Neuronal stem cell (in vitro differentiated cells): ENCODE results near the gene ME2.

Source experiments
- DNase-seq: peaks from one replicate; pipeline ENCODE4 v3.0.0-alpha.2; 2013; ENCODE audit warnings: low spot score
- H2AFZ ChIP-seq: one replicate; pipeline ENCODE4 v1.6.1; 2013; ENCODE audit warnings: mild to moderate bottlenecking, low read length, inconsistent platforms
- H2AK5ac ChIP-seq: 2 replicates; pipeline ENCODE4 v1.6.1; 2013; ENCODE audit warnings: low read depth, mild to moderate bottlenecking, inconsistent platforms, low read length, moderate library complexity, mixed read lengths
- H2BK120ac ChIP-seq: 2 replicates; pipeline ENCODE4 v1.6.1; 2013; ENCODE audit warnings: low read depth, mild to moderate bottlenecking, inconsistent platforms, low read length, moderate library complexity, mixed read lengths
- H2BK12ac ChIP-seq: one replicate; pipeline ENCODE4 v1.6.1; 2013; ENCODE audit warnings: low read length, inconsistent platforms
- H2BK15ac ChIP-seq: 2 replicates; pipeline ENCODE4 v1.6.1; 2013; ENCODE audit warnings: mild to moderate bottlenecking, low read length, inconsistent platforms, mixed read lengths
- H2BK5ac ChIP-seq: one replicate; pipeline ENCODE4 v1.6.1; 2013; ENCODE audit warnings: inconsistent platforms, mild to moderate bottlenecking, low read length, moderate library complexity
- H3K14ac ChIP-seq: one replicate; pipeline ENCODE4 v1.6.1; 2013; ENCODE audit warnings: low read length, inconsistent platforms
- H3K18ac ChIP-seq: 2 replicates; pipeline ENCODE4 v1.6.1; 2013; ENCODE audit warnings: low read length, inconsistent platforms
- H3K23ac ChIP-seq: 2 replicates; pipeline ENCODE4 v1.6.1; 2013; ENCODE audit warnings: low read depth, mild to moderate bottlenecking, mixed read lengths, low read length, inconsistent platforms; ENCODE audit not compliant: poor library complexity
- H3K27ac ChIP-seq: replicated peaks from 3 replicates; pipeline ENCODE4 v1.5.1; 2013; ENCODE audit warnings: low read length, inconsistent platforms
- H3K27me3 ChIP-seq, 3 experiments: 2 replicates each; pipeline ENCODE4 v1.6.1; 2013; ENCODE audit warnings: low read length in 3 of 3, mild to moderate bottlenecking in 2 of 3, inconsistent platforms in 1 of 3, low read depth in 1 of 3, mixed read lengths in 1 of 3, moderate library complexity in 1 of 3; ENCODE audit not compliant: control insufficient read depth in 3 of 3, insufficient read depth in 3 of 3
- H3K36me3 ChIP-seq, 2 donors: replicated peaks in 1 of 2; 2 replicates each; pipeline ENCODE4 v1.6.1; 2013; ENCODE audit warnings: low read length in 2 of 2; ENCODE audit not compliant: control insufficient read depth in 2 of 2, insufficient read depth in 2 of 2
- H3K4ac ChIP-seq: 2 replicates; pipeline ENCODE4 v1.6.1; 2013; ENCODE audit warnings: inconsistent platforms, mild to moderate bottlenecking, low read length, moderate library complexity
- H3K4me1 ChIP-seq, 2 donors: 1 replicate in 1 of 2; 2 replicates in 1 of 2; pipeline ENCODE4 v1.6.1; 2013; ENCODE audit warnings: low read length in 2 of 2, low read depth in 1 of 2; ENCODE audit not compliant: control insufficient read depth in 2 of 2, insufficient read depth in 1 of 2
- H3K4me2 ChIP-seq: one replicate; pipeline ENCODE4 v1.6.1; 2013; ENCODE audit warnings: mild to moderate bottlenecking, low read length, inconsistent platforms; ENCODE audit not compliant: insufficient read depth, poor library complexity, severe bottlenecking
- H3K4me3 ChIP-seq, 2 donors: 2 replicates each; pipeline ENCODE4 v1.5.1; 2013; ENCODE audit warnings: low read length in 2 of 2, mild to moderate bottlenecking in 2 of 2, inconsistent platforms in 1 of 2, moderate library complexity in 1 of 2
- H3K79me1 ChIP-seq: one replicate; pipeline ENCODE4 v1.6.1; 2013; ENCODE audit warnings: low read depth, mild to moderate bottlenecking, inconsistent platforms, low read length, moderate library complexity
- H3K9ac ChIP-seq: one replicate; pipeline ENCODE4 v1.6.1; 2013; ENCODE audit warnings: mild to moderate bottlenecking, low read depth, low read length, inconsistent platforms; ENCODE audit not compliant: poor library complexity
- H3K9me3 ChIP-seq, 2 donors: replicated peaks in 1 of 2; 2 replicates each; pipeline versions ENCODE3 to v1.6.1; 2013; ENCODE audit warnings: low read length in 2 of 2, mild to moderate bottlenecking in 2 of 2, inconsistent platforms in 1 of 2, low read depth in 1 of 2, mixed read lengths in 1 of 2, moderate library complexity in 1 of 2; ENCODE audit not compliant: control insufficient read depth in 2 of 2, insufficient read depth in 1 of 2
- H4K8ac ChIP-seq: one replicate; pipeline ENCODE4 v1.6.1; 2013; ENCODE audit warnings: low read depth, mild to moderate bottlenecking, inconsistent platforms, low read length, moderate library complexity
- H4K91ac ChIP-seq: one replicate; pipeline ENCODE4 v1.6.1; 2013; ENCODE audit warnings: low read length, low read depth, mild to moderate bottlenecking, inconsistent platforms; ENCODE audit not compliant: poor library complexity
- WGBS, 2 donors: extraction: QIAGEN DNeasy Blood & Tissue Kit; methylation state at CpG; one replicate each; pipeline ENCODE4 v1.1.7; 2013; ENCODE audit warnings: missing lambda C conversion rate in 2 of 2, mixed read lengths in 1 of 2; ENCODE audit not compliant: insufficient read length in 2 of 2, insufficient replicate concordance in 1 of 2; ENCODE audit errors: extremely low coverage in 2 of 2; 5-methylcytosine and 5-hydroxymethylcytosine counted together

ME2 gene

GRCh38 chr18:50926521-50926920, 47.6 kb downstream of the ME2 start:
- H3K4me1 ChIP-seq, result no peaks in the 10 kb centered on the region
- H2BK5ac ChIP-seq, result no peak overlapping the region
- no peak overlapping the region for H2AFZ ChIP-seq
- no peak overlapping the region for H2BK120ac ChIP-seq
- H3K27ac ChIP-seq, result no peak overlapping the region
- H2BK15ac ChIP-seq, result no peak overlapping the region
- no peaks in the 10 kb centered on the region for H3K27me3 ChIP-seq
- no peak overlapping the region for H3K9ac ChIP-seq
- peaks cover 8 to 99% of the 10 kb centered on the region in 2 donors for H3K36me3 ChIP-seq
- H3K79me1 ChIP-seq, result no peaks in the 10 kb centered on the region
- peaks cover 1 to 52% of the 10 kb centered on the region in 2 donors for H3K9me3 ChIP-seq
- H3K4me2 ChIP-seq, result no peak overlapping the region
- H3K4me3 ChIP-seq, result no peak overlapping the region
- H3K14ac ChIP-seq, result no peak overlapping the region
- H4K8ac ChIP-seq, result no peak overlapping the region
- no peak overlapping the region for H2BK12ac ChIP-seq
- no peak overlapping the region for H3K18ac ChIP-seq
- no peak overlapping the region for H2AK5ac ChIP-seq
- H4K91ac ChIP-seq, result no peak overlapping the region
- no peak overlapping the region for H3K4ac ChIP-seq
- DNase-seq, result no peak
- no peak overlapping the region for H3K23ac ChIP-seq

DNA sequence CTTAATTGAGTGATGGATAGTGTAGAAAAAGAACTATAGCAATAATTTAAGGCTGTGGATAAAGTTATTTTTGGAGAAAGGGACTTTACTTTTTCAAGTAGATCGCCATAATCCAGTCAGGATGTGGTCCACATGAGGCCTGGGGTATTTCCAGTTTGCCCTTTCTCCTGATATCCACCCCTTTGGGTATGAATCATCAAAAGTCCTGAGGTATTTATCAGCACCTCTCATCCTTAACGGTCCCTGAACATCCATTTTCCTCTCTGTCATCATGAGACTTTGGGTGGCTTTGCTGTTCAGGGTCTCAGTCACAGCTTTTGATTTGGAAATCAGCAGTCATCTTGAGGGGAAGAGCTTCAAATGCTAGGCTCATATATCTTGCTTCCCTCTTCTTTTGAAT, 49.6 kb downstream of the ME2 start:
- Histone ChIP-seq H2BK5ac (no peak overlapping the region), H2BK12ac (no peak overlapping the region), H3K23ac (no peak overlapping the region), H3K79me1 (no peaks in the 10 kb centered on the region), H3K4me1 (no peaks in the 10 kb centered on the region), H3K27me3 (no peaks in the 10 kb centered on the region), H2BK120ac (no peak overlapping the region), H4K91ac (no peak overlapping the region), H2BK15ac (no peak overlapping the region), H3K27ac (no peak overlapping the region), H2AK5ac (no peak overlapping the region), H4K8ac (no peak overlapping the region), H3K36me3 (peaks cover 5 to 99% of the 10 kb centered on the region in 2 donors), H3K18ac (no peak overlapping the region), H3K4ac (no peak overlapping the region), H3K9me3 (peaks cover 1 to 45% of the 10 kb centered on the region in 2 donors), H3K14ac (no peak overlapping the region), H3K4me2 (no peak overlapping the region), H2AFZ (no peak overlapping the region), H3K4me3 (no peak overlapping the region), H3K9ac (no peak overlapping the region)
- DNase-seq, result no peak
- no CpG with 5 or more reads among the region's 2 CpGs for WGBS, 2 donors

- Histone ChIP-seq H3K9ac (no peak overlapping the region), H2BK12ac (no peak overlapping the region), H2BK120ac (no peak overlapping the region), H3K27me3 (no peaks in the 10 kb centered on the region), H3K4me2 (no peak overlapping the region), H2BK15ac (no peak overlapping the region), H3K4me3 (no peak overlapping the region), H2AK5ac (no peak overlapping the region), H3K36me3 (peaks cover 0 to 74% of the 10 kb centered on the region in 2 donors), H3K4me1 (peaks cover 0 to 2% of the 10 kb centered on the region in 2 donors), H3K4ac (no peak overlapping the region), H3K79me1 (no peaks in the 10 kb centered on the region), H2AFZ (no peak overlapping the region), H3K9me3 (peaks cover 0 to 21% of the 10 kb centered on the region in 2 donors), H4K8ac (no peak overlapping the region), H3K18ac (no peak overlapping the region), H3K23ac (no peak overlapping the region), H3K14ac (no peak overlapping the region), H4K91ac (no peak overlapping the region), H3K27ac (no peak overlapping the region), H2BK5ac (no peak overlapping the region)
- WGBS, 2 donors, result no CpG with 5 or more reads among the region's 5 CpGs
- no peak for DNase-seq
These were observed 54.8 kb downstream of the ME2 start for GRCh38 chr18:50933684-50934083.

DNA sequence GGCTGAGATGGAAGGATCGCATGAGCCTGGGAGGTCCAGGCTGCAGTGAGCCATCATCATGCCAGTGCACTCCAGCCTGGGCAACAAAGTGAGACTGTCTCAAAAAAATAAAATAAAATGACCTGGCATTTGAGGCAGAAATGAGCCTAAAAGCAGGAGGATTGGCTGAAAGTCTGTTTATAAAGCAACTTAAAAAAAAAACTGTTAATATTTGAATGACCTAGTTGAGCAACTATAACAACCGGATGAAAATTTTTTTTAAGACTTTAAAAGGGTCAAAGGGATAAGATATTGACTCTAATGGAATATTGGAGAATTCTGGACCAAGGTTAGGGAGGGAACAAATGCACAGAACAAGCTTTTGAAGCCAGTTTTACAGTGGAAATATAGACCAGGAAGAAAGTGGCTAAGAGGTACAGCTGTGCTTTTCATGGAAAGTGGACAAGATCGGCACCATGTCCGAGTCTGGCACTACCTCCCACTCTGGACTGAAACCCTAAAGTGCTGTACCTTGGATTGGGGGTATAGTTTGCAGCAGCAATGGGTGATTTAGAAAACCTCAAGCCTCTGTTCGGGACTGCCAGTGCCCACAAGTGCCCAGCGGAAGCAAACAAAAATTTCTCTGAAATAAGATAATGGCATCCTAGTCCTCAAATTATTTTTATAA, 55.8 kb downstream of the ME2 start:
- Histone ChIP-seq H2AK5ac (no peak overlapping the region), H3K4me1 (peaks cover 0 to 2% of the 10 kb centered on the region in 2 donors), H4K91ac (no peak overlapping the region), H3K4me3 (no peak overlapping the region), H2AFZ (no peak overlapping the region), H3K27me3 (no peaks in the 10 kb centered on the region), H2BK5ac (no peak overlapping the region), H3K14ac (no peak overlapping the region), H2BK120ac (no peak overlapping the region), H3K4me2 (no peak overlapping the region), H3K79me1 (no peaks in the 10 kb centered on the region), H2BK12ac (no peak overlapping the region), H3K18ac (no peak overlapping the region), H2BK15ac (no peak overlapping the region), H3K9me3 (peaks cover 0 to 19% of the 10 kb centered on the region in 2 donors), H3K36me3 (peaks cover 0 to 71% of the 10 kb centered on the region in 2 donors), H4K8ac (no peak overlapping the region), H3K9ac (no peak overlapping the region), H3K4ac (no peak overlapping the region), H3K27ac (no peak overlapping the region), H3K23ac (no peak overlapping the region)
- no CpG with 5 or more reads among the region's 6 CpGs for WGBS, 2 donors
- no peak for DNase-seq
